Prostate gland (tissue), 2 donors: ENCODE measurements around the gene CLHC1. TPM values are rescaled to one million over a fixed set of nuclear protein-coding genes. Genes with fewer than 3 reads are reported as not detected.
"Not testable (repeated sequence)": the region's sequence is repeated elsewhere in the genome, so short reads cannot be mapped to it uniquely, and the experiment has no call there.

Experiments used
- DNase-seq: peaks from one replicate; pipeline ENCODE4 v3.0.0-alpha.2; 2019; ENCODE audit warnings: low spot score
- H3K27ac ChIP-seq, 2 donors: fragments of 200-600 bp; sonication (generic); 2 replicates each; pipeline ENCODE4 v1.5.1; 2017 to 2019
- H3K27me3 ChIP-seq: fragments of 200-600 bp; sonication (generic); replicated peaks from 2 replicates; pipeline ENCODE4 v1.5.1; 2019; ENCODE audit not compliant: insufficient read depth
- H3K36me3 ChIP-seq, 2 donors: fragments of 200-600 bp; sonication (generic); 1 replicate in 1 of 2; 2 replicates in 1 of 2; pipeline versions ENCODE4 v1.5.1 to v1.8.1; 2017 to 2019
- H3K4me1 ChIP-seq: fragments of 200-600 bp; sonication (generic); replicated peaks from 2 replicates; pipeline ENCODE4 v1.5.1; 2019
- H3K4me3 ChIP-seq, 2 donors: fragments of 200-600 bp; sonication (generic); 2 replicates each; pipeline ENCODE4 v1.5.1; 2017 to 2019
- H3K9me3 ChIP-seq: fragments of 200-600 bp; sonication (generic); 2 replicates; pipeline ENCODE4 v1.5.1; 2017
- POLR2A ChIP-seq: fragments of 450-650 bp; IDR thresholded peaks from one replicate; pipeline ENCODE4 v1.6.1; 2016; ENCODE audit warnings: antibody characterized with exemption, mild to moderate bottlenecking
- POLR2AphosphoS5 ChIP-seq: sonication (generic); formaldehyde crosslinking; IDR thresholded peaks from one replicate; pipeline ENCODE4 v1.6.1; 2017; ENCODE audit warnings: antibody characterized with exemption
- WGBS: methylation state at CpG from one replicate; pipeline ENCODE4 v1.1.5; 2018; 5-methylcytosine and 5-hydroxymethylcytosine counted together
- intact Hi-C: fragments of 100-400 bp; cut with DNase I; formaldehyde crosslinking; loops from one replicate; pipeline ENCODE4 v1.14.2; 2022
- total RNA-seq, 2 donors: library from RNA; depleted of rRNA; stranded (reverse); fragments of >200 nt; gene quantifications; one replicate each; pipeline ENCODE4 v1.1.0, GENCODE V29; 2016
- TF ChIP-seq, protein P1 (sequence below), 4 experiments: fragments of 200-600 bp in 2 of 4; fragments of 450-650 bp in 2 of 4; sonication (generic) in 2 of 4; IDR thresholded peaks; 1 replicate in 3 of 4; 2 replicates in 1 of 4; pipeline ENCODE4 v1.5.1; 2016 to 2019; ENCODE audit warnings: antibody characterized with exemption in 4 of 4, mild to moderate bottlenecking in 2 of 4, moderate library complexity in 2 of 4

CLHC1 gene
- total RNA-seq, 2 donors from 2014 or later: 5.4 to 15.7 TPM

DNA sequence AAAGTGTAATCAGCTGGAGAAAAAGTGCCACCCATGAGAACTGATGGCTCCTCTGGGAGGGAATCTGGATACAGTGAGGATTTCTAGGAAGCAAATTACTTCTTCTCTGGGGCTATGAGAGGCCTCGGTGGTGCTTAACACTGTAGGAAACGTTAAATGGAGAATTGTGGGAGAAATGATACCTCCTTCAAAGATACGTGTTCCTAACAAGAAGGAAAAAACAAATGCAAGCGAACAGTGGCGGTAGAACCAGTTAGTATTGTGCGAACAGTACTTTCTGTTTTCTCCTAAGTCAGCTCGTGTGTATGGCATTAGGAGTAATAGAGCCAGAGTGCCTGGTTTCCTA, 37.5 kb upstream of the CLHC1 start:
- Histone ChIP-seq H3K4me1 (no peaks in the 10 kb centered on the region), H3K36me3 (no peaks in the 10 kb centered on the region), H3K27ac (peak overlapping the region; percentile 79 to 81), H3K9me3 (no peaks in the 10 kb centered on the region), H3K27me3 (no peaks in the 10 kb centered on the region), H3K4me3 (peak overlapping the region; percentile 47 to 49)
- TF ChIP-seq POLR2A (no peak), POLR2AphosphoS5 (no peak)
- TF ChIP-seq, protein P1, sequence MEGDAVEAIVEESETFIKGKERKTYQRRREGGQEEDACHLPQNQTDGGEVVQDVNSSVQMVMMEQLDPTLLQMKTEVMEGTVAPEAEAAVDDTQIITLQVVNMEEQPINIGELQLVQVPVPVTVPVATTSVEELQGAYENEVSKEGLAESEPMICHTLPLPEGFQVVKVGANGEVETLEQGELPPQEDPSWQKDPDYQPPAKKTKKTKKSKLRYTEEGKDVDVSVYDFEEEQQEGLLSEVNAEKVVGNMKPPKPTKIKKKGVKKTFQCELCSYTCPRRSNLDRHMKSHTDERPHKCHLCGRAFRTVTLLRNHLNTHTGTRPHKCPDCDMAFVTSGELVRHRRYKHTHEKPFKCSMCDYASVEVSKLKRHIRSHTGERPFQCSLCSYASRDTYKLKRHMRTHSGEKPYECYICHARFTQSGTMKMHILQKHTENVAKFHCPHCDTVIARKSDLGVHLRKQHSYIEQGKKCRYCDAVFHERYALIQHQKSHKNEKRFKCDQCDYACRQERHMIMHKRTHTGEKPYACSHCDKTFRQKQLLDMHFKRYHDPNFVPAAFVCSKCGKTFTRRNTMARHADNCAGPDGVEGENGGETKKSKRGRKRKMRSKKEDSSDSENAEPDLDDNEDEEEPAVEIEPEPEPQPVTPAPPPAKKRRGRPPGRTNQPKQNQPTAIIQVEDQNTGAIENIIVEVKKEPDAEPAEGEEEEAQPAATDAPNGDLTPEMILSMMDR (IDR thresholded peaks at IDR 0.05): no peak
- intact Hi-C loops: loop anchor here (5.0 kb wide), 1 partner anchor 37 kb away; the partner anchor contains the start of genes CLHC1 and RPS27A
- no peak for DNase-seq
- 36% methylated on average over 7 of the region's 7 CpGs for WGBS

DNA sequence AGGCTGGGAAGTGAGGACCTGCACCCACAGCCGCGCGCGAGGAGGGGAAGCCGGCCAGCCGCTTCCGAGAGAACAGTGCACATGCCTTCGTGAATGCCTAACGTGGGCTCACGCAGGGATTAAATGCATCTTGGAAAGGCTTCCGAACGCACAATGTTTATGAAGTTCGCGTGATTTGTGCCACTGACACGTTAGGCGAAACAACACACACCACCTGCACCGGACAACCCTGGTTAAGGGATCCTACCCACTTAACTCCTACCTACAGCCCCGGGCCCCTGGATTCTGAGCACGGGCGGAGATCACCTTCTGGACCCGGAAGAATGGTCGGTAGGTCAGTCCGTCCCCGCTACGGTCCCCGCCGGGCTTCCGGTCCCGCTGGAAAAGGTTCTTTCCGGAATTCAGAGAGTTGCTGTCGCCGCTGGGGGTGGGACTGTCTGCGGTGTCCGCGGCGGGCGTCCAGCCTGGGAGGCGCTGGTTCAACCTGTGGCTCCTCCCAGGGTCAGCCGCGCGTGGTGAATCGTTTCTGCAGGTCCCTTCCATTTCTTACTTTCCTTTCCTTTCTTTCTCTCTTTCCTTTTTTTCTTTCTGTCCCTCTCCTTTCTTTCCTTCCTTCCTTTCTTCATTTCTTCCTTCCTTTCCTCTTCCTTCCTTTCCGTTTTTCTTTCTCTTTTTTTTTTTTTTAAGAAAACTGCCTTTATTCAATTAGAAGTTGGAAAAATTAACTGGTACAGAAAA, 37.0 kb upstream of the CLHC1 start, which contains the start of gene MTIF2:
Gene MTIF2 (minus strand): TSS at position 325 of the 738 bp plus-strand sequence. CDS start 5,373 bp downstream, outside the sequence.
- intact Hi-C loops: loop anchor here (5.0 kb wide), 1 partner anchor 37 kb away; the partner anchor contains the start of genes CLHC1 and RPS27A

DNA sequence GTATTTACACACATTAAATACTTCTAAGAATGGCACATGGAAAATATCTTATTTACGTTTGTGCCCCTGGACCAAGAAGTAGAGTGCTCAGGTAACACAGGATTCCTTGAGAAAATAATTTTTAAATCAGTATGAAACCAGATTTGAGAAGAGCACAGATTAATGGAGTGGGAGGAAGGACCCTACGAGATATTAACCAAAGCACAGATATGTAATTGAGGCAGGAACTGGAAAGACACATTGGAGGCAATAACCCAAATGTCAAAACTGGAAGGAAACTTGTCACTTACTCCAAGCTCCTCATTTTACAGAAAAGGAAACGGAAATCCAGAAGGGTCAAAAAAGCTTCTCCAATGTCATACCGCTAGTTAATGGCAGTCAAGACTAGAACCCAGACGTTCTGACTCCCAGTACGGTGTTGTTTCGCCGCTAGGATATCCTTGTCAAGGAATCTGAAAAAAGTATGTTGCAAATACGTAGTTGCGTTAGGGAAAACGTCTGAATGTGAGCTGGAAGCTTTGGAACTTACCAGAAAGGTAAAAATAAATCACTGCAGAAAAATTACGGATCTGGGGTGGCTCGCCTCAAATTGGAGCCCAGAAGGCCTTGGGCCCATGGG, 36.3 kb upstream of the CLHC1 start:
- no peak for DNase-seq
- intact Hi-C loops: loop anchor here (5.0 kb wide), 1 partner anchor 36 kb away; the partner anchor contains the start of genes CLHC1 and RPS27A
- H3K27me3 ChIP-seq: no peaks in the 10 kb centered on the region
- WGBS: 13% methylated on average over 13 of the region's 13 CpGs
- peak overlapping the region; percentile 47 to 49 for H3K4me3 ChIP-seq
- peak overlapping the region; percentile 79 to 81 for H3K27ac ChIP-seq
- no peaks in the 10 kb centered on the region for H3K9me3 ChIP-seq
- no peaks in the 10 kb centered on the region for H3K36me3 ChIP-seq
- H3K4me1 ChIP-seq: no peaks in the 10 kb centered on the region
- TF ChIP-seq, protein P1 (IDR thresholded peaks at IDR 0.05): no peak
- no peak for TF ChIP-seq POLR2AphosphoS5
- TF ChIP-seq POLR2A: no peak

More for the DNA sequence above, 37.0 kb upstream of the CLHC1 start, which contains the start of gene MTIF2:
- Histone ChIP-seq H3K27me3 (no peaks in the 10 kb centered on the region), H3K4me3 (peak within 1 kb of the TSS; percentile 47 to 49), H3K4me1 (no peaks in the 10 kb centered on the region), H3K36me3 (no peaks in the 10 kb centered on the region), H3K9me3 (no peaks in the 10 kb centered on the region), H3K27ac (peak within 1 kb of the TSS; percentile 79 to 81)
- under 1% methylated on average over 43 of the region's 43 CpGs for WGBS
- peak; percentile 93 for TF ChIP-seq POLR2AphosphoS5
- peak; percentile 41 for TF ChIP-seq POLR2A
- TF ChIP-seq, protein P1 (IDR thresholded peaks at IDR 0.05): peak in 3 of 4 experiments; percentile 7 to 48 (median 24)
- DNase-seq: peak; percentile 94

DNA sequence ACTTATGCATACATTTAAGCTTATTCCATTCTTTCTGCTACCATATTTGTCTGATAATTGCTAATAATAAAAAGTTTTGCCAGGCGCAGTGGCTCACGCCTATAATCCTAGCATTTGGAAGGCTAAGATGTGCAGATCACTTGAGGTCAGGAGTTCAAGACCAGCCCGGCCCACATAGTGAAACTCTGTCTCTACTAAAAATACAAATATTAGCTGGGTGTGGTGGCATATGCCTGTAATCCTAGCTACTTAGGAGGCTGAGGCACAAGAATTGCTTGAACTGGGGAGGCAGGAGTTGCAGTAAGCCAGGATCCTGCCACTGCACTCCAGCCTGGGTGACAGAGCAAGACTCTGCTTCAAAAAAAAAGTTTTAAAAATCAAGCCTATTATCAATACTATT, 27.5 kb upstream of the CLHC1 start:
- H3K4me1 ChIP-seq, H3K9me3 ChIP-seq, H3K27ac ChIP-seq, DNase-seq, H3K4me3 ChIP-seq, H3K27me3 ChIP-seq, H3K36me3 ChIP-seq, intact Hi-C loops: not testable (repeated sequence)
- WGBS: 88% methylated on average over 3 of the region's 3 CpGs

DNA sequence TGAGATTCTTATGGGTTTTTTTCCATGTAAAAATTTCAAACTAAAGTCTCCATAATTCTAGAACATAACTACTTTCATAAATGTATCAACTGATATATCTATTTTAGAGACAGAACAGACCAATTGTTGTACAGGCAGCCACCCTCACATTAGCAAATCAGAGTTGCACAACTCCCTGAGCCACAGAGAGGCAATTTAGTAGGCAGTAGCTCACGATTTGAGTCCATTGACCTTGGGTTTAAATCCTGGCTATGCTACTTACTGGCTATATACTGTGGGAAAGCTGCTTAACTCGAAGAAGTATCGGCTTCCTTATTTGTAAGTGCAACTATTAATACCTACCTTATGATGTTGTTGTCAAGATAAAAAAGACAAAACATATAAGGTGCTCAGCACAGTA, 20.7 kb upstream of the CLHC1 start:
- Histone ChIP-seq H3K4me1 (no peaks in the 10 kb centered on the region), H3K36me3 (peaks cover 0 to 3% of the 10 kb centered on the region in 2 donors), H3K4me3 (no peak overlapping the region), H3K27ac (no peak overlapping the region), H3K9me3 (no peaks in the 10 kb centered on the region), H3K27me3 (no peaks in the 10 kb centered on the region)
- no peak for DNase-seq
- intact Hi-C loops: no loop called here
- WGBS: 96% methylated on average over 3 of the region's 3 CpGs
- no peak for TF ChIP-seq POLR2A
- TF ChIP-seq POLR2AphosphoS5: no peak
- TF ChIP-seq, protein P1 (IDR thresholded peaks at IDR 0.05): no peak
